Fibroblast of the aortic adventitia (primary cell): ENCODE measurements around the gene BEGAIN. TPM values are rescaled to one million over a fixed set of nuclear protein-coding genes. Genes with fewer than 3 reads are reported as not detected.

Source experiments
- DNase-seq: peaks from one replicate; pipeline ENCODE4 v3.0.0-alpha.2; 2010; ENCODE audit warnings: low read depth
- H3K4me3 ChIP-seq: 2 replicates; pipeline ENCODE4 v1.5.1; 2011; ENCODE audit warnings: low read depth, mild to moderate bottlenecking, control low read depth, low read length, moderate library complexity
- total RNA-seq: library from RNA; depleted of rRNA; stranded (reverse); fragments of >200 nt; gene quantifications from 2 replicates; pipeline ENCODE4 v1.2.3, GENCODE V29; 2012; ENCODE audit warnings: low replicate concordance
- TF ChIP-seq, protein P1 (sequence below): IDR thresholded peaks from 2 replicates; pipeline ENCODE4 v1.5.1; 2011; ENCODE audit warnings: mild to moderate bottlenecking, low read length, control low read depth, inconsistent platforms; ENCODE audit not compliant: insufficient read depth

The BEGAIN gene
- total RNA-seq, 1 donor, result 0.18 TPM

DNA sequence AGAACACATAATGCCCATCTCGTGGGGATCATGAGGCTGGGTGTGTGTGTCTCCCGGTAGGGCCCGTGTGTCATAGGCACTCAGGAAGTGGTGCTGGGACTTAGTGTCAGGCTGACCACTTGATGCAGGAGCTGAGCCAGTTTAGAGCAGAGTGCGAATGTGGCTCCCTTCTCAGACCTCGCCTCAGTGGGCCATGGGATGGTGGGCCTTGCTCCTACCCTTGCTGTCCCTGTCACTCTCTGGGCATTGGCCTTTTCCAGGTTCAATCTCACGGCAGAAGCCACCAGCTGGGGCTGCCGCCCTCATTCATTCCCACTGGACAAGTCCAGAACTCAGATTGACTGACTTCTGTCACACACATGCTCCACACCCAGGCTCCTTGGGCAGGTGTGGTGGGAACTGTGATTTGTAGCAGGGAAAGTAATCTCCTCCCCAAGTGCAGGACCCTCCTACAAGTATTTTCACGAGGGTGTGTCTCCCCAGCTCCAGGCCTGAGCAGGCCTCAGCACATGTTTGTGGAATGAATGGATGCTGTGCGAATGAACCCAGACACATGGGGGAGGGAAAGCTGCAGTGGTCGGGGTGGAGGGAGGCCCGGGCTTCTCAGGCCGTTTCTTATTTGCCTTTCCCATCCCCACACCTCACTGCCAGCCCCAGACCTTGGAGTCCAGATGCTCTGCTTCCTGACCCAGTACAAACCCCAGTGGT is 54.9 kb downstream of the BEGAIN start:
- no peak overlapping the region for H3K4me3 ChIP-seq
- no peak for DNase-seq
- TF ChIP-seq, protein P1, sequence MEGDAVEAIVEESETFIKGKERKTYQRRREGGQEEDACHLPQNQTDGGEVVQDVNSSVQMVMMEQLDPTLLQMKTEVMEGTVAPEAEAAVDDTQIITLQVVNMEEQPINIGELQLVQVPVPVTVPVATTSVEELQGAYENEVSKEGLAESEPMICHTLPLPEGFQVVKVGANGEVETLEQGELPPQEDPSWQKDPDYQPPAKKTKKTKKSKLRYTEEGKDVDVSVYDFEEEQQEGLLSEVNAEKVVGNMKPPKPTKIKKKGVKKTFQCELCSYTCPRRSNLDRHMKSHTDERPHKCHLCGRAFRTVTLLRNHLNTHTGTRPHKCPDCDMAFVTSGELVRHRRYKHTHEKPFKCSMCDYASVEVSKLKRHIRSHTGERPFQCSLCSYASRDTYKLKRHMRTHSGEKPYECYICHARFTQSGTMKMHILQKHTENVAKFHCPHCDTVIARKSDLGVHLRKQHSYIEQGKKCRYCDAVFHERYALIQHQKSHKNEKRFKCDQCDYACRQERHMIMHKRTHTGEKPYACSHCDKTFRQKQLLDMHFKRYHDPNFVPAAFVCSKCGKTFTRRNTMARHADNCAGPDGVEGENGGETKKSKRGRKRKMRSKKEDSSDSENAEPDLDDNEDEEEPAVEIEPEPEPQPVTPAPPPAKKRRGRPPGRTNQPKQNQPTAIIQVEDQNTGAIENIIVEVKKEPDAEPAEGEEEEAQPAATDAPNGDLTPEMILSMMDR, result no peak

DNA sequence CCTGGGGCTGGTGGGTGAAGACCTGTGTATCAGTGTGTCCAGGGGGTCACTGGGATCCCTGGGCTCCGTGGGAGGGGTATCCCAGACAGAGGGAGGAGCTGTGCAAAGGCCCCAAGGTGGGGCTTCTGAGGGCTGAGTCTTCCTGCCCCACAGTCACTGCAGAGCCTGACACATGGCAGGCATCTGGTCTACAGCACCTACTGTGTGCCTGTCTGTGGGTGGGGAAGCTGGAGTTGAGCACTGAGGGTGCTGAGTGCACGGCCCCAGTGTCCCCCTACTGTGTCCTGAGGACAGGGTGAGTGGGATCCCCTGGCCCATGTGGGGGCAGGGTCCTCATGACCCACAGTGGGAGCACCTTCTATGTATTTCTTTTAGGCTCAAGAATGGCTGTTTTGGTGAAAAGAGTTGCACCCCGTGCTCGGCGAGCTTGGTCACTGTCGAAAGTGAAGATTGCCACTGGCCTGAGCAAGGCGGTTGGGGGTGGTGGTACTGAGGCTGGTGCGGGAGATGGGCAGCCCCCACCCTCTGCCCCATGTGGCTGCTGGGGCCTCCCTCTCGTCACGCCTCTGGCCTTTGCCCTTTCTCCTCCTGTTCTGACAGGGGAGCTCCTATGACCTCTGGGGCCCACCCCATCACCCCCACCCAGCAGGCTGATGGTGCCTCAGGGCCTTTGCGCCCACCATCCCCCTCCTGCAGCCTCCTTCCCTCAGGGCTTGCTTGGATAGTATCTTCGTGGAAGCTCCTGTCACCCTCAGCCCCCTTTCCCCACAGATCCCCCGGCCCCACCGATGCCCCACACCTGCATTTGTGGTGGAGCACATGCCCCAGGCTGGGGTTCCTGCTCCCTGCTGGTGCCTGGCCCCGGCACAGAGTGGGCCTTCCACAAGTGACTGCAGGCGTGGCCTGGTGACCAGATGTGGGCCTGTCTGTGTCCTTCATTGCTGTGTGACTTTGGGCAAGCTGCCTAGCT is 55.8 kb downstream of the BEGAIN start:
- TF ChIP-seq, protein P1, result no peak
- DNase-seq, result no peak
- H3K4me3 ChIP-seq, result no peak overlapping the region

DNA sequence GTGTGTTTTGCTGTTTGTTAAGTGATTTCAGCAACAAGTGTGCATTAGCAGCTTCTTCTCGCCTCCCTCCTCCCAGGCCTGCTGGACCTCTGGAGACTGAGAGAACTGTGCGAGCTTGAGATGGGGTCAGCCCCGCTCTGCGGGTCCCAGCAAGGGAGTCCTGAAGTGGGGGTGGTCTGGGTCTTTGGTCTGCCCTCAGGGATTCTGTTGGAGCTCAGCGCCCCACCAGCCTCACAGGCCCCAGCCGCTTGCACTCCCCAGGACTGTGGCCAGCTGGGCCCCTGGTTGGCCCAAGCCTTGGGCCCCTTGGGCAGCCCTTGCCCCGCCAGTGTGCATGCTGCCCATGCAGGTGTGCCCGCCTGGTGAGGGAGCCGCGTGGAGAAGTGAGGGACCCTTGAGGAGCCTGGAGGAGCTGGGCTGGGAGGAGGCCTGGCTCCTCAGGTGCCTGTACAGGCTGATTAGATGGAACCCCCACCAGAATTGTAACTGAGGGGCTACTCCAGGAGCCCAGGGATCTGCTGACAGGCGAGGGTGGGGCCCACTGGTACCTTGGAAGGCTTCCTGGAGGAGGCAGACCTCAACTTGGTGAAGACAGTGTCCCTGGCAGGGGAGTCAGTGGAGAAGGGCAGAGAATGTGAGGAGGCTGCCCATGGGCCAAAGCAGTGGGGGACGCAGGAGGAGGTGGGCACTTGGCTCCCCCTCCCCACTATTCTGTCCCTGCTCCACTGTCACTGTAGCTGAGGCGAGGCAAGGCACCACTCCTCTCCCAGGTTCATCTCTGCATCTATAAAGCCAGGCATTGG is 56.7 kb downstream of the BEGAIN start:
- DNase-seq, result no peak
- TF ChIP-seq, protein P1, result no peak
- no peak overlapping the region for H3K4me3 ChIP-seq

DNA sequence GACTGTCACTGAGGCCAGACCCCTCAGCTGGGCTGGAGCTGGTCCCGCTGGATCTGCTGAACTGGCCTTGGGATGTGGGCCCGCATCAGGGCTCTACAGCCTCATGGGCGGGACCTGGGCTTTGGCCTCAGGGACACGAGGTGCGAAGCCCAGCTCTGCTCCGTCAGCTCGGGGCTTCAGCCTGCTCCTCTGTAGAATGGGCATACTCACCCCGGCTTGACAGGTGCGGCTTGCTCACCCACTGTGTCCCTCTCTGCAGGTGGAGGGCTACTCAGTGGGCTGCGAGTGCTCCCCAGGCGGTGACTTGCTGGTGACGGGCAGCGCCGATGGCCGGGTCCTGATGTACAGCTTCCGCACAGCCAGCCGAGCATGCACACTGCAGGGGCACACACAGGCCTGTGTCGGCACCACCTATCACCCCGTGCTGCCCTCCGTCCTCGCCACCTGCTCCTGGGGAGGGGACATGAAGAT is 57.6 kb downstream of the BEGAIN start:
- H3K4me3 ChIP-seq, result no peak overlapping the region
- TF ChIP-seq, protein P1, result no peak
- no peak for DNase-seq

DNA sequence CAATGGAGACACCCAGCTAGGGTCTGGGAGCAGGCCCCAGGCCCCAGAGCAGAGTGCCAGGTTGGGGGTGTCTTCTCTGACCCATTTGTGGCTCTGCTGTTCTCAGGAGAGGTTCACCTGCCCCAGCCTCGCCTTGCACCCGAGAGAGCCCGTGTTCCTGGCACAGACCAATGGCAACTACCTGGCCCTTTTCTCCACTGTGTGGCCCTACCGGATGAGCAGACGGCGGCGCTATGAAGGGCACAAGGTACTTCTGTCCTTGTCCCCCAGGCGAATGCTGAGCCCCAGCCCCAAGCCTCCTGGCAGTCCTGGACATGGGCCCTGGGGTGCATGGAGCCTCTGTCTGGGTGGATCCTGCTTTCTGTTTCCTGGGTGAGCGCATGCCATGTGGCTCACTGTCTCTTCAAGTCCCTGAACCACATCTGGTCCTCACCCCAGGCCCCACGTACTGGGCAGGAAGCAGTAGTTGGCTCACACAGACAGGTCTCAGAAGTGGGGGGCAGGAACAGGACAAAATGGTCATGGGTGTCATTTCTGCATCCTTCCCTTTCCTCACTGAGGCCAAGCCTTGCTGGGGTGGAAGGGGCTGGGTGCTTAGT is 58.2 kb downstream of the BEGAIN start:
- no peak for DNase-seq
- H3K4me3 ChIP-seq, result no peak overlapping the region
- TF ChIP-seq, protein P1, result no peak

DNA sequence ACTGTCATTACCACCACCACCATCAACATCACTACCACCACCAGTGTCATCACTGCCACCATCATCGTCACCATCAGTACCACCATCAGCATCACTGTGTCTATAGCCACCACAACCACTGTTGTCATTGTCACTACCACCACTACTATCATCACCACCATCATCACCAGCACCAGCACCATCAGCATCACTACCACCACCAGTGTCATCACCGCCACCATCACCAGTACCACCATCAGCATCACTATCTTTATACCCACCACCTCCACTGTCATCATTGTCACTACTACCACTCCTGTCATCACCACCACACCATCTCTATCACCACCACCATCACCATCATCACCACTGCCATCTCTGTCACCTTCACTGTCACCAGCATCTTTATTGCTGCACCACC is 60.6 kb downstream of the BEGAIN start:
- TF ChIP-seq, protein P1, result no peak
- no peak overlapping the region for H3K4me3 ChIP-seq
- no peak for DNase-seq
